Central memory CD4-positive, alpha-beta T cell (primary cell): Measurements from ENCODE around the gene MYLK.

Source experiments
- DNase-seq: peaks from one replicate; pipeline ENCODE4 v3.0.0; 2022

MYLK gene

DNA sequence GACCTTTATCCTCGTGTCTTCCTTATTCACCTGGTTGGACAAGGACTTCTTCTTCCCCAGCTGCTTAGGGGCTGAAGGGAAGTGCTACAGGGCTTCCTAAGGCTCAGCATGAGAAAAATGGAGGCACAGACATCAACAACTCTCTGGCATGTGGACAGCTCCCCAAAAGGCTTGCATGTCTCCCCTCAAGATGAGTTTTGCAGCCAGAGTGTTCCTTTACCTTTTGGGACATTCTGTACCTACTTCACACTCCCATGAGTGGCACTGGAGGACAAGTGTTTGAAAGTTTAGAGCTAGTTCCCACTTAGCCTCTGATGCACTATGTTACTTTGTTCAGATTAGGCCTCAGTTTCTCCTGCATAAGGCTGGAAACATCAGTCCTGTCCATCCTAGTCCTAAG lies 222.2 kb downstream of the MYLK start:
- DNase-seq = no peak

DNA sequence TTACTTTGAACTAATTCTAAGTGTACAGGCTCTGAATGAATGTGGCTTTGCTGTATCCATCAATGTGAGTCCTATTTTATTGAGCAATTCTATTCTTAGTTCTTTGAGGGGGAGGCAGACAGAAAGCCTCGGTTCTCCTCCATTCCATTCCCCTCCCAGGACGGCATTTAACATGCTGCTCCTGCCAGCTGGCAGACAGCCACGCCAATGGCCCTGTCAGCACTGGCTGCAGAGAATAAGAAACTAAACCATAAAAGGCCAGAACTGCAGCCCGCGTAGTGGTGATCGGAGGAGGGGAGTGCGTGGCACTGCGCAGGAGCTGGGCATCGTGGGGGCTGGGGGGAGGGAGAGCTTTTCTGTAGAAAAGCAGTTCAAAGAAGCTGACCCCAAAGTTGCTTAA lies 223.2 kb downstream of the MYLK start:
- no peak for DNase-seq

DNA sequence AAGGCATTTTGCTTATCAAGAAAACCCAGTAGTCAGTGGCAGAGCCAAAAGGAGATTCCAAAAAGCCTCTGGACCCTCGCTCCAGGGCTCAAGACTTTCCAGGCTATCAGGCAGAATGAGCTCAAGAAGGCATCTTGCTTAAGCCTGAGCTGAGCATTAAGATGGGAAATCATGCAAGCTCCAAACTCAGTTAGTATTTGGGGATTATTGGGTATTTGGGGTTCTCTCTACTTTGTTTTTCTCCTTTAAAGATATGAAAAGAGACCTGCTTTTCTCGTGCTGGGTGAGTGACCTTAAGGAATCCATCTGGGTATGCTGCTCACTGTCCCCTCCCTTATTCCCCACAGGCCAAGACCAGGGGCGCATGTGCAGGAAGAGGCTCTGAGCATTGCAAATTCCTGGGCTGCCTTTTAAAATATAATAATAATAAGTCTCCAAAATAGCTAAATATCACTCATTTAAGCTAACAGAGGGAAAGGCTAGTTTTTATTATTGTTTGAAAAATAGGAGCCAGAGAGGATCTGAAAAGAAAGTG lies 223.9 kb downstream of the MYLK start:
- no peak for DNase-seq

DNA sequence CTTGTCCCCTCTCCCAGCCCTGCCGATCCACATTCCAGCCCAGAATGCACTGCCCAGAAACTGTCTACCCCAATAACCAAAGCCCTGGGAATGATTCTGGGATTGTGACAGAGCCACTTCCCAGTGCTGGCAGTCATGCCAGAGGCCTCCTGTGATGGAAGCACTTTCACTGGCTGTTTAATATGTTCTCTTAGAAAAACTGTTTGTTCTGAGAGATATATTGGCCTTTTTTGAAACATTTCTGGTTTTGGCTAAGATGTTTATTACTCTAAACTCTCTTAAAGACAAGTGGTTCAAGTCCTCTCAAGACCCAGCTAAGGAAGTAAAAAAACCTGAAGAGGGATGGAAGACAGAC lies 225.3 kb downstream of the MYLK start:
- DNase-seq = no peak

DNA sequence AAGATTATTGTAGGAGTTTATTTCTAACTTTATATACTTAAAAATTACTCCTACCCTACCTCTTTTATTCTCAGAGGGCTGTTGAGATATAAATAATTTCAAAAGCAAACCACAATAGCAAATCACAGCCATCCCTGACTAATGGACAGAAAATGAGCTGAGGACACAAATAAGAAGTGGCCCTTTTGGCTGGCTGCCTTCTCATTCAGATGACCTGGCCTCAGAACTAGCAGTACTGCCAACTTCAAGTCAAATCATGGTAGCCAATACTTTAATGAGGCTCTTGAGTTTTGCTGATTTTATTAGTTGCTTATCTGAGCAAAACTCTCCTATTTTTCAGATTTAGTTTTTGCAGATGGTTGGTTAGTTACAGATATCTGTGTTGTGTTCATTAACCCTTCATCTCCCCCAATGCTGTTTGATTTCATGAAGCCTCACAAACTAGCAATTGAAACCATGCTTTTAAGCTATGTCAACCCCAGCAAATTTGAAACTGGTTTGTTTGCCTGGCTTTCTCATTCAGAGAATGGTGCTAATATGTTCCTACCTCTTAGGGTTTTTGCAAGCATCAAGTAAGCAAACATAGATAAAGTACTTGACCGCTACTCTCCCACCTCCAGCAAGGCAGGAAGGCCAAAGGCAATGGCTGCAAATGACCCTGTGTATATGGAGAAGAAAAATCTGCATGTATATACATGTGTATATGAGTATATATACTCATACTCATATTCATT lies 225.8 kb downstream of the MYLK start:
- no peak for DNase-seq

DNA sequence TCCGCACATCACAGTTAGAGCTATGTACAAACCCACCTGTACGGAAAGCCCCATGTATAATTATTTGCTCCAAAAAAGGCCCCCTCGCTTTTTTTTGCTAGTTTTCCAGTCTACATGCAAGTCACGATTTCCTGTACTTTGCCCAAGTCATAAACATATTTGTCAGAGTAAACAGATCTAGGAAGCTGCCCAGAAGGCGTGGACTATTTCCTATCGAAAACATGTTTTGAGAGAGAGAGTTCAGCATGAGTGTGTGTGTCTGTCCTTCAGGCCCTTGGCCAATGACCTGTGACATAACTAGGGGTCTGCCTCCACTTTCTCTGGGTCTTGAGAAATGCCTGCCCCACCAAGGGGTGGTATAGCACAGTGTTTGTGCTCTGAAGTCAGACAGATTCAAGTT lies 226.6 kb downstream of the MYLK start:
- DNase-seq = no peak

DNA sequence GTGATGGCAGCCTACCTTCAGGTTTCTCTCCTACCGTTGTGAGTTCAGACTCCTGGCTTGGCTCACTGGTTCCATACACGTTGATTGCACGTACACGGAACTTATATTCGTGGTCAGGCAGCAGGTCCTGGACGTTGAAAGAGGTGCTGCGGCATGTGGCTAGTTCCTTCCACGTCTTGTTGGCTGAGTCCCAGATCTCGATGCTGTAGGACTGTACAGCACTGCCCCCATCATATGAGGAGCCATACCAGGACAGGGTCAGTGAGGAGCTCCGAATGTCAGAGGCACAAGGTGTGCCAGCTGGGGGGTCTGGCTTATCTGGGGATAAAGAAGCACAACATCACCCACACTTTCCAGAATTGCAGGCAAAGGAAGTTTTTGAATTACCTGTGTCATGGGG lies 227.0 kb downstream of the MYLK start:
- DNase-seq = no peak

DNA sequence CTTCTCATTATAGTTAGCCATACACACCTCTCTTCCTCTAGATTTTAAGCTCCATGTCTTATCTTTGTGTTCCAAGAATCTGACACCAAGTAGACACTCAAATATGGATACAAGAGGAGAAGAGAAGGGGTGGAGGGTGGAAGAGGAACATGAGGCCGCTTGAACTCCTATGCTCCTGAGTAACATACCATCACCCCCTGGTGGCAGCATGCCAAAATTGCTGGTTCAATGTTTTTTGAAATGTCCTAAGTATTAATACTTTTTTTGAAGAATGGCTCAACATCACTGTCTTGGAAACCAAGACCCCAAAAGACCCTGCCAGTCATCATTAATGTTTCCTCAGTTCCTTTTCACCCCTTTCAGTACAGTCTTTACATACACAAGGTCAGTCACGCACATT lies 227.4 kb downstream of the MYLK start:
- DNase-seq = no peak

DNA sequence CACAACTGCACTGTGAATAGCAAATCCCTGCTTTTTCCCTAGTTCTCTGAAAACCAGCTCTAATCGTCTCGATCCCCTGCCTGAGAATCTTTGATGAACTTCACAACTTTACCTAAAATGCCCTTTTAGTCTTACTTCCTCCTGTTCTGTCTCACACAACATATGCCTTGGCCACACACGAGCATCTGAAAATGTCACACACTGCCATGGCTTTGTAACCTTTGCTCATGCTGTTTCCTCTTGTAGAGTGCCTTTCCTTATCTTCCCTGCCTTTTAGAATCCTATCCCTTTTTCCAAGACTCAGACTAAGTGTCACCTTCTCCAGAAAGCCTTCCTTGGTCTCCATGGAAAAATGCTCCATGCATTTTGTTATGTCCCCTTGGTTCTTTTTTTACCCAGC lies 227.9 kb downstream of the MYLK start:
- no peak for DNase-seq

DNA sequence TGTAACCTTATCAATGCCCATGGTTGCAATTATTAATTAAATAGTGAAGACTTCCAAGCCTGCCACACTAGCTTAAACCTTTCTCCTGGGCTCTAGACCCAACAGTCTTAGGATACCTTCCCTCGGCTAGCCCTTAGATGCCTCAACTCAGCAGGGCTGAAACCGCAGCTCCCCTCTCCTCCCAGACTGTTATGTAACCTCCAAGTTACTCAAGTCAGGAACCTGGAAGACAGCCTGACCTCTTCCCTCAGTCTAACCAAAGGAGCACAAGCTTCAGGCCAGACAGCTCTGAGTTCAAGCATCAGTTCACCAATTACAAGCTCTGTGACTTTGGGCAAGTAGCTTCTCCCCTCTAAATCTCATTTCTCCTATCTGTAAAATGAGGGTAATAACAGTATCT lies 228.7 kb downstream of the MYLK start:
- DNase-seq = no peak

DNA sequence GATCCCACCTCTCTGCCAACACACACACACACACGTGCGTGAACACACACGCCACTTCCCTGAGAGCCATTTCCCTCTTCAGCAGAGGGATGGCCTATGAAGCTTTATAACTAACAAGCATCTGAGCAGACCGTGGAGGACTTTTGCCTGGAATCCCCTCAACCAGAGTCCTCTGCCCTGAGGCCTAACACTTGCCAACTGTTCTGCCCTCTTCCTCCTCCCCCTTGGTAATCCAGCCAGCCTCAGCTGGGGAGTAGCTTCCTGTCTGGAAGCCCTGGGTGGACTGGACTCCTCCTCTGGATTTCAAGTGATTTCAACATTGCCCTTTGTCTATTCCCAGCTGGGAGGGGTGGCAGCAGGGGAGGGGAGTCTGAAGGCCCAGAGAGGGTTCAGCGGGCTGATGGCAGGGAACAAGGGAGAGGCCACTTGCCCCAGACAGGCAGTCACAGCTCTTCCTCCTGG lies 230.9 kb downstream of the MYLK start:
- no peak for DNase-seq

DNA sequence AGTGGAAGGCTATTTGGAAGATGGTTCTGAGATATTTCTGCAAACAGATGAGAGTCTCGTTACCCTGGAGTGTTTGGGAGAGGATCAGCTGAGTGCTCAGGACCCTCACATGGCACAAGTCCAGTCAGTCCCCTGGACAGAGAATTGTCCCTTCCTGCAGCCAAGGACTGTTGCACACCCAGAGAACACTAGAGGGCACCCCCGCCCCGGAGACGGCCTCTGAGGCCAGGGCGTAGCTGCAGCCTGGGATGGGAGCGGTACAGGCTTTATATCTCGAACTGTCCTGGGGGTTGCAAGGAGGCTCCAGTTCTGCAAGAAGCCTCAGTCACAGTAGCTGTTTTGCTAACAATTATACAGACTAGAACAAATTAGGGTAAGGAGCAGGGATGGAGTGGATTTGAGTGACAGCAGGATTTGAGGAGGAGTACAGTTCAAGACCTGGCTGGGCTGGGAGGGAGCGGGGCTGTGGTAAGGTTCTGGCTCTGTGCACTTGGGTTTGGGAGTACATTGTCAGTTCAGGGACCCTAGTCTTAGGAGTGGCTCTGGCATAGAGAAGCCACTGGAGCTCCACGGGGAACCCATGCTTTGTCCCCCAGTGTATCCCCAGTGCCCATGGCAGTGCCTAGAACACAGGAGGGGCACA lies 231.7 kb downstream of the MYLK start:
- DNase-seq = no peak

DNA sequence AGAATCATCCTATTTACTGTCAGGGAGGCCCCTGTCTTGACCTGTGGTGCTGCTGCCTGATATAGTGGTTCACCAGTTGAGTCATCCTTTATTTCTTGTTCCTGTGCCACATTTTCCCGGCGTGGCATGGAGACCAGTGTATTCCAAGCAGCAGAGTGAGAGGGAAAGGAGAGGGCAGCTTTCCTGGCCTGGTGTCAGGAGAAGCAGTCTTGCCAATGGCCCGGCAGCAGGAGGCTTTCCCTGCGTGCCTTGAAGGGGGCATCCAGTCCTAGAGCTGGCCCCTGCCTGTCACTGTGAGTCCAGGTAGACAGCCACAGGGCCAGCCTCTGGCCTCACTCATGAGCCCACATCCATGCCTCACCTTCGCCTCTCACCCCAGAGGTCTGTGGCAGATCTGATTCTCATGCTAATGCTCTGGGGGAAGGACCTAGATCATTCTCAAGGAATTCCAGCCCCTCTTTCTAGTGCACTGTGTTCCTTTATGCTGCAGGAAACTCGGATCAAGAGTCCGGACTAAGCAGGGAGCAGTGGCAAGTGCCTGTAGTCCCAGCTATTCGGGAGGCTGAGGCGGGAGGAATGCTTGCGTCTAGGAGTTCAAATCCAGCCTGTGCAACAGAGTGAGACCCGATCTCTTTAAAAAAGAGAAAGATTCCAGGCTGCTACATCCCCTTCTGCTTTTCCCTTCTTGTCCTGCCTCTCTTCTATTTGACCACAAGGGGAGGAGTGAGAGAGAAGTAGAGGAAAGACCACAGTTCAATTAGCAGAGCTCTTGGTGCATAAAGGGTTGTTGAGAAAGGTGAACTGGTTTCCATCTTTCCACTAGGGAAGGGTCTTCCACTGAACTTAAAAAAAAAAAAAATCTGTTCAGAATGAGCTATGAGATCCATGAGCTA lies 232.4 kb downstream of the MYLK start:
- DNase-seq = no peak

DNA sequence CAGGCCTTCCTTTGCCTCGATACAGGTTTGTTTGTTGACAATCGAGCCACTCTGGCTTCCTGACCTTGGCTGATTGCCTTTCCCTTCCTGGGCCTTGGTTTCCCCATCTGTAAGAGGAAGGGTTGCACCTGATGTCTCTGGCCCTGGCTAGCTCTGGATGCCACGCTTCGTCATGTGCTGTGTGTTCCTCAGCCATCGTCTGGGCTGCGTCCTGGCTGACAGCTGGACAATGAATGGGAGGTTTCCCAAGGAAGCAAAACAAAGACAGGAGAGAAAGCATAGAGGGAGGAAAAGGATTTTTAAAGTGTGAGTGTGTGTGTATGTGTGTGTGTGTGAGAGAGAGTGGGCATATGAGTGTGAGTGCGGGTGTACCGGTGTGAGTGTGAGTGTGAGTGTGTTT lies 234.0 kb downstream of the MYLK start:
- DNase-seq = no peak

DNA sequence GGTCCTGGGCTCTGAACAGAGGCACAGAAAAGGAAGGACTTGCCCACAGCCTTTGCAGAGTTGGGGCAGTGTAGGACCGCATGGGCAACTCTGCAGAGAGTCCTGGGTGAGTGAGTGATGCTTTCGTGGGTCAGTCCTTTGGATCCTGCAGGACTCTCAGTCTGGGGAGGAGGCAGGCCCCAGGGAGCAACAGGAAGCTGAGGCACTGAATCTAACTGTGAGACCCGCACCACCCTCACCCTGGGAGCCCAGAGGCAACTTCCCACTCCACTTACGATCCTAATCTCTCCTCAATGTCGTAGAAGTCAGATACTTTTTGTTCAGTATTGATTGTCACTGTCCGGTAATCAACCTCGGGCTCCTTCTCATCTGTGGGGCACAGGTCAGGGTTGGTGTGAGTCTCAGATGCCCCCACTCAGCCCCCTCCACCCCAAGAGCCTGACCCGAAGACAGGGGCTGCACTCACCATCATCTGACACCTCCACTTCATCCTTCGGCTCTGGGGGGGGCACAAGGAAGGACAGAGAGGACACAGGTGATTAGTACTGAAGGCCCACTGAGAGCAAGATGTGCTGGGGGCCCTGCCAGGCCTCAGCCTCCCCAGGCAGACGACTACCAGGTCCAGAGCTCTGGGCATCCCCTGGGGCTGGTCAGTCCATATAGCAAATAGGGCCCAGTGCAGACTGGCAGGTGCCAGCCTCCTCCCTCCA lies 235.3 kb downstream of the MYLK start:
- no peak for DNase-seq

DNA sequence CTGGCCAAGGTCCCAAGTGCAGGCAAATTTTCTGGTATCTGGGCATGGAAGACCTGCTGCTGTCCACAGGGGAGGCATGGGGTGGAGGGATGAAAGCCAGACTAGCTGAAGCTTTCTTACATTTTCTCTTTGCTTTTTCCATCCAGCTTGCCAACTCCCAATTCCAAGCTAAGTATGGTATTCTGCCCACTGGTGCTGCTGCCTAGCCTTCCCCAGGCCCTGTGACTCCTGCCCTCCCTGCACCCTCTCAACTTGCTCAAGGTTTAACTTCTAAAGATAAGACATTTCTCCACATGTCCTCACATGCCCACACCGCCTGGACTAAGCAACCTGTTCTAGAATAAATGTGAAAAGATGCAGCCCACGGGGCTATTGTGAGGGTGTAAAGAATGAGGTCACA lies 239.8 kb downstream of the MYLK start:
- no peak for DNase-seq

DNA sequence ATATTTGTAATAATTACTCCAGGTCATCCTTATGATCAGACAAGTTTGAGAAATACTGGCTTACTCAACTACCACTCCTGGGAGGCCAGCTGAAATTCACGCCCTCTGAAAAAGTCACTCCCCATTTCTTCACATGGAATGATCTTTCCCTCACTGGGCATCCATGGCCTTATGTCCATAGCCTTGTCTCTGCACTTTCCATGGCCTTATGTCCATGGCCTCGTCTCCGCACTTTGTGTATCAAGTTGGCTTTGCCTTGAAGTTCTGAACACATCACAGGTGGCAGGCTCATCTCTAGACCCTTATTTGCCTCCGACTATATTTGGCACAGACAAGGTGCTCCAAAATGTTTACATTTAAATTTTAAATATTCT lies 241.2 kb downstream of the MYLK start:
- no peak for DNase-seq

DNA sequence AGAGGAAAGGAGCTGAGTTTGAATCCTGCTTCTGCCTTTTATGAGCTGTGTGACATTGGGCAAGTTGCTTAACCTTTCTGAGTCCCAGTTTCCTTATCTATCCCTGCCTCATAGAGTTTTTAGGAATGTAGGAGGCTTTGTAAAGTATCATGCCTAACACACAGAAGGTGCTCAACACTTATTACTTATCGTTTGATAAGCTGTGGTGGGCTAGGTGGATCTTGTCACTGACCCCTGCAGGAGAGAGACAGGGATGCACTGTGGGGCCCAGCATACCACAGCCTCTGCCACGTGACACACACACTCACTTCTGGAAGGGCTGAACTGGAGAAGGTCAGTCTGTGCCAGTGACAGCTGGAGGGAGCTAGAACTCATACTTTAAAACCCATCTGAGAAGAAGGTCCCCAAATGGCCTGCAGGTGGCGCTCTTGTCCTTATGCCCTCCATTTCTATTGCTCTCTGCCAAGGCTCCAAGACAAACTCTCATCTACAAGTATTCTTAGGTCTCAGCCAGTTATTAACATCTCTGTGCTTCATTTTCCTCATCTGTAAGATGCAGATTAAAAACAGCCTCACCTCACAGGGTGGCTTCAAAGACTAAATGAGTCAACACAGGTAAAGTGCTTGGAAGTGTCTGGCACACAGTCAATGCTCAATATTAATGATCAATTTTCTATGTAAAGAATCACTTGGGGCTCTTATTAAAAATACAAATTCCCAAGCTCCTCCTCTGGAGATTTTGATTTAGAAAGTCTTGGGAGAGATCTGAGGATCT lies 241.8 kb downstream of the MYLK start:
- DNase-seq = no peak

DNA sequence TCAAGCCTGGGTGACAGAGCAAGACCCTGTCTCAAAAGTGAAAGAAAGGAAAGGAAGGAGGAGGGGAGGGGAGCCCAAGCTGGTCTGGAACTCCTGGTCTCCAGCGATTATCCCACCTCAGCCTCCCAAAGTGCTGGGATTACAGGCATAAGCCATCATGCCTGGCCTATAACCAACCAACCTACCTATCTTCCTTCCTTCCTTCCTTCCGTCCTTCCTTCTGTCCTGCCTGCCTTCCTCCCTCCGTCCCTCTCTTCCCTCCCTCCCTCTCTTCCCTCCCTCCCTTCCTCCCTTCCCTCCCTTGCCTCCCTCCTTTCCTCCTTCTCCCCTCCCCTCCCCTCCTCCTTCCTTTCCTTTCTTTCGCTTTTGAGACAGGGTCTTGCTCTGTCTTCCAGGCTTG lies 242.6 kb downstream of the MYLK start:
- DNase-seq = no peak

DNA sequence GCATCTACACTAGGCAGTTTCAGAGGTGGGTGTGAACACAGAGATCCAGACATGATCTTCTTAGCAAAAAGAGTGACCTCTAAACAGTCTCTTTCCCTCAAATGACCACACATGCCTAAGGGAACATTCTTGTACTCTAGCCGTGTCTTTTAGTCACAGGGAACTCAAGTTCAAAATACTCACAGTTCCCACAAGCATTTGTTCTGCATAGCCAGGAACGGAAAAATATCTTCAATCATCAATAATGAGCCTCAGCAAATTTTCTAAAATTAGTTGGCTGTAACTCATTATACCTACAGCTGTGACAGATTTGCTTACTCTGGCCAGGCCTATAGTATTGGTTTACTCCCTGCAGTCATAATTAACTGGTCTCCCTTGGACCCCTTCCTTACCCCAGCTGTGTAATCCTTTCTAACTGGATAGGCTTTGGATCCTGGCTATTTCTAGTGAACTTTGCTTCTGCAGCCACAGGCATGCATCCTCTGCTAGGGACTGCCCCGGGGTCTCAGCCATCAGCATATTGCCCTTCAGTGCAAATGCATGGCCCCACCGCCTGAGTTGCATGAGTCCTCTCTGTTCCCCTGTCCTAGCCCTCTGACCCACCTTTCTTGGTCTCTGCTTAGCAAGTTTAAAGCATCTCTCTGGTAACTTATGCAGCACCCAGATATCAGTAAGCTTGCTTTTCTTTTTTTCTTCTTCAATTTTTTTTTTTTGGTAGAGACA lies 243.2 kb downstream of the MYLK start:
- DNase-seq = no peak

DNA sequence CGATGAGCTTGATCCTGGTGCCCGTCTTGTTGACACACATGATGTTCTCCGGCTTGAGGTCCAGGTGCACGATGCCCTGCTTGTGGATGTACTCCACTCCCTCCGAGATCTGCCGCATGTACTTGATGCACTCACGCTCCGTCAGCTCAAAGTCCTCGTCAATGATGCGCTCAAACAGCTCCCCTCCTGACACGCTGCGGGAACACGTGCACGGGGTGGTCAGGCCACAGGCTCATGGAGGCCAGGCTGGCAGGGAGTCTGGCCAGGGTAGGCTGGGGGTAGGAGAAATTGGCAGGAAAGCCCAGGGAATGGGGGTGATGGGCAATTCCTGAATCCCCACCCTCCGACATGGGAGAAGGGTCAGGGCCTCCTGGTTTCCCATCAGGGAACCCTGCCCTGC lies 243.8 kb downstream of the MYLK start:
- no peak for DNase-seq
